Central memory CD4-positive, alpha-beta T cell (primary cell): Measurements from ENCODE around the gene BANF1.
"Not testable (repeated sequence)": the region's sequence is repeated elsewhere in the genome, so short reads cannot be mapped to it uniquely, and the experiment has no call there.

Experiments used
- DNase-seq: peaks from one replicate; pipeline ENCODE4 v3.0.0; 2022

Gene BANF1

DNA sequence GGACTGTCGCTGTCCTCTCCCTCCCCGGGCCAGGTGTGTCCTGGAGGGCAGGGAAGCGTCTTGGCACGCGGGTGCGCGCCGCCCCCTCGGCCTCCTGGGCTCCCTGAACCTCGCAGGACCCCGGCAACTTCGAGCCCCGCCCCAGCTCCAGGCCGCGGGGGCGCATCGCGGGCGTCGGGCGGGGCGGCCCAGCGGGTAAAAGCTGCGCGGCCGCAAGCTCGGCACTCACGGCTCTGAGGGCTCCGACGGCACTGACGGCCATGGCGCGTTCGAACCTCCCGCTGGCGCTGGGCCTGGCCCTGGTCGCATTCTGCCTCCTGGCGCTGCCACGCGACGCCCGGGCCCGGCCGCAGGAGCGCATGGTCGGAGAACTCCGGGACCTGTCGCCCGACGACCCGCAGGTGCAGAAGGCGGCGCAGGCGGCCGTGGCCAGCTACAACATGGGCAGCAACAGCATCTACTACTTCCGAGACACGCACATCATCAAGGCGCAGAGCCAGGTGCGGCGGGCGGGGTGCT lies 9.5 kb downstream of the BANF1 start, which contains the start of gene CST6:
TSS of gene CST6 (plus strand) at position 224 of the 519 bp plus-strand sequence. CDS start at position 261, 37 bp downstream.
- DNase-seq, result no peak

DNA sequence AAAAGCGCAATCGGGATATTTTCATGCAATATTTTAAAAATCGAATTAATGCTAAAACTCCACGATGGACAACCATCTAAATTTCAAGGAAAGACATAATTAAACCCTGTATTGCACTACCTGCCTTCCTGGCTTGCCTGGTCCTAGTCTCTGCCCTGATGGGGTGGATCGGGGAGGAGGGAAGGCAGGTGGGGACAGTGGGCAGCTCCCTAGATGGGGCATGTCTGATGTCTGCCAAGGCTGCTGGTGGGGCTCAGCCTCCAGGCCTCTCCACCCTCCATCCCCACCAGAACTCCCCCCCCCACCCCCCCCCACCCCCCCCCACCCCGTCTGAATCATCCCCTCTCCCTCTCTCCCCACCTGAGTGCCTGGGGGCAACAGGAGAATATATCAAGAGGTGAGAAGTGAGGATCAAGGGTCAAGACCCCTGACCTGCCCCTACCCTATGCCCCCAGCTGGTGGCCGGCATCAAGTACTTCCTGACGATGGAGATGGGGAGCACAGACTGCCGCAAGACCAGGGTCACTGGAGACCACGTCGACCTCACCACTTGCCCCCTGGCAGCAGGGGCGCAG lies 10.2 kb downstream of the BANF1 start:
- no peak for DNase-seq

DNA sequence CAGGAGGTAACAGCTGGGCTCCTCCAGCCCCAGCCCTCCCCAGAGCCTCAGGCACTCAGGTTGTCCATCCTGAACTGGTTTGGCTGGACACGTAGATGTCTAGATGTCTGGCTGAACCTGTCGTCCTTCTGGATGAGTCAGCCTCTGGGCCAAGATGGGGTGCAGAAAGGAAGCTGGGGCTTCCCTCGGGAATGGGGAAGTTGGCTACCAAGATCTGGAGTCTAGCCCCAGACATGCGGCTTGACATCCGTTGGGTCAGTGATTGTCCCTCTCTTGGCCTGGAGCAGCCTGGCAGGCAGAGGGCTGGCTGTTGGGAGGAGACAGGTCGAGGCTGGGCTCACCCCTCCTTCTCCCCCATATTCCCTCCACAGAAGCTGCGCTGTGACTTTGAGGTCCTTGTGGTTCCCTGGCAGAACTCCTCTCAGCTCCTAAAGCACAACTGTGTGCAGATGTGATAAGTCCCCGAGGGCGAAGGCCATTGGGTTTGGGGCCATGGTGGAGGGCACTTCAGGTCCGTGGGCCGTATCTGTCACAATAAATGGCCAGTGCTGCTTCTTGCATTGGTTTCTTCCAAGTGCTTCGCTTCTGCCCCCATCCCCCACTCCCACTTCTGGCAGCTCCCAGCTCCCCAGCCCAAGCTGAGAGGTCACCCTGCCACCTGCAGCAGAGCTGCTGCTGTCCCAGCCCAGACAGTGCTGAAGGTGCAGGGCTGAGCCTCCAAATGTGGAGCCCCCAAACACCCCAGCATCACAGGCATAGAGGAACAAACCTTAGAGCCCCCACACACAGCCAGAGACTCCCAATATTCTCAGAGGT lies 10.9 kb downstream of the BANF1 start:
- no peak for DNase-seq

DNA sequence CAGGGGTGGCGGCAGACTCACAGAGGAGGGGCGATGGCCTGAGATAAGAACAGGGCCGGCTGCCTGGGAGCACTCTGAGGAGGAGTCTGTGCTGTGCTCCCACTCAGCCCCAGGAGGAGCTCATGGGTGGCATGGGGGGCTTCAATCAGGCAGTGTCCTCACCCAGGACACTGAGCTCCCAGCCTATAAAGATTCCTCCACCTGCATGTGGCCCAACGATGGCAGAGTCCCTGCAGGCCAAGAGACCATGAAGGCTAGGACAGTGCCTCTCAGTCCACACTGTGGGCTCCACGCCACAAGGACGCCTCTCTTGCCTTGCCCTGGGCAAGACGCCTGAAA lies 11.4 kb downstream of the BANF1 start:
- no peak for DNase-seq

DNA sequence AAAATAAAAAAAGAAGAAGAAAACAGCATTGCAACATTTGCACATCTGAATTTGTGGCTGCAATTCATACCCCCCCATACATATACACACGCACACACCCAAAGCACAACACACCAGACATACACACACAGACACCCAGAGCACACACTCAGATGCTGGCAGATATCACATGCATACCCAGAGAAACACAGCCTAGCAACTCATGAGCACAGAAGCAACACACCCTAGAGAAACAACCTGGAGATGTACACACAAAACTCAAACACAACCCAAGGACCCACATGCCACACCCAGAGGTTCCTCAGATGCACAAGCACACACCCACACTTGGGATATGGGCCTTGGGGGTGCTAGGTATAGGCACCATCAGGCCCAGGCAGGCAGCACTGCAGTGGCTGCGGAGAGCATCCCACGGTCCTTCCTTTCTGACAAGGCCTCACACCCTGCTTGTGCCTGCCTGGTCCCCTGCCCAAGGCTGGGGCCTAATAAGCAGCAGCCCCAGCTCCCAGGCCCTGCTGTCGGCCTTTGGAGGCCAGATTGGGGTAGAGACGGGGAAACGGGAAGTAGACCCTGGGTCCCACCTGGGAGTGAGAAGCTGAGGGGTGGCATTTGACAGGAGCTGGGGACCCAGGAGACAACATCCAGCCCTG lies 12.6 kb downstream of the BANF1 start:
- DNase-seq, result no peak

DNA sequence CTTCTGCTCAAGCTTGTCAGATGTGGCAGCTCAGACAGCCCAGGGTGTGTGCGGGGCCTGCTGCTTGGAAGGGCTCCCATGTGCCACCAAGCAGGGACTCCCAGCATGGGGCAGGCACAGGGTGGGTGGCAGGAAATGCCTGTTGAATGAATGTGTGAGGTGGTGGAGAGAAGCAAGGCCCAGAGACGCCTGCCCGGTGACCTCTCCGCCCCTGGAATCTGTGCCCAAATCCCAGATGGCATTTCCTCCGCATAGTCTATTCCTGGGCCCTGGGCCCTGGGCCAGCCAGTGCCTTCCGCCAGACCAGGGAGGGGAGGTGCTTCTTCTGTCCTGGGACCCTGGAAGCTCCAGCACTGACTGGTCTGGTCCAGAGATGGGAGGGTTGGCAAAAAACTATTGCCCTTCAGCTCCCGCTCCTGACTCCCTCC lies 13.2 kb downstream of the BANF1 start:
- no peak for DNase-seq

DNA sequence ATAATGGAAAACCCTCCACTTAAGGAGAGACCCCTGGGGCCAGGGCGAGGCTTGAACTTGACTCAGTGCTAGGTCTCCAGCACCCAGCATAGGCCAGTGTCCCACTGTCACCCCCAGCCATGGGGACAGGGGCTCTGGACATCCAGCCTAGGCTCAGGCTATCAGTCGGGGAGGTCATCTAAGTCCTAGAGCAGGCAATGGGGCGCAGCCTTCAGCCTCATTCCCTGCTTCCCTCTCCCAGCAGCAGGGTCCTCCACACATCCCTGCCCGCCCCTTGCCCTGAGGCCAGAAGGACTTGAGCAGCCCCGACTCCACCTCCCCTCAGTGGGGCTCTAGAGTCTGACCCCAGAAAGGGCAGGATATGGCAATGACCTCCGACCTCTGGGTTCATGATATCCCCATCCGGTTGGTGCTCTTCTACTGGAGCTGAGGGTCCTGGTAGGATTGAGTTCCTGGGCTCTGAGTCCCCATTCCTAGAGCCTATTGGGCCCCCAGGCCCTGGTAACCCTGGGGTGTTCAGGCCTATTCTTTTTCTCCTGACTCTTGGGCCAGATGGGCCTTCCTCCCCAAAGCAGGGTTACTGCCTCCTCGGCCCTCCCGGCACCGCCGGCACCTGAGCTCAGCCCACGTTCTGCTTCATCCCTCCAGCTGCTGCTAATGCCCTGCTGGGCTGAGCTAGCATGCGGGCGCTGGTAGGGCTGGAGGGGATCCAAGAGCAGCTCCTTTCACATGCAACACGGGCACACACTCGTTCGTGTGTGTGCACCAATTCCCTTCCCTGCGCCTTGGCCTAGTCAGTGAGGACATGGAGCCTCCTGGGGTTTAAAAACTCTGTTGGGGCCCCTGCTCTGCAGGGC lies 13.9 kb downstream of the BANF1 start:
- no peak for DNase-seq

DNA sequence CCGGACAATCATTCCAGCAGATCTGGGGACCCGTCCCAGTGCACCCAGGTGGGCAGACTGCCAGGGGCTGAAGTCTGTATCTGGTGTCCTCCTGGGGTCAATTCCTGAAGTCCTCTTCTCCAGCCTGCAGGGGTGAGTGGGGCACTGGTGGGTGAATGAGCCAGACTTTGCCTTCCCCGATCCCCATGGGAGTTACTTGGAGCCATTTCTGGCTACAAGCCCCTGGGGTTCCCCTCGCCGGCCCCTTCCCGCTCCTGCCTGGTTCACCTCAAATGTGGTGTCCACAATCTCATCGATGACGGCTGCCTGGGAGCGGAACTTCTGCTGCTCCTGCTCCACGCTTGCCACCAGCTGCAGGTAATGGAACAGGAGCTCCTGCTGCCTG lies 14.5 kb downstream of the BANF1 start:
- no peak for DNase-seq

DNA sequence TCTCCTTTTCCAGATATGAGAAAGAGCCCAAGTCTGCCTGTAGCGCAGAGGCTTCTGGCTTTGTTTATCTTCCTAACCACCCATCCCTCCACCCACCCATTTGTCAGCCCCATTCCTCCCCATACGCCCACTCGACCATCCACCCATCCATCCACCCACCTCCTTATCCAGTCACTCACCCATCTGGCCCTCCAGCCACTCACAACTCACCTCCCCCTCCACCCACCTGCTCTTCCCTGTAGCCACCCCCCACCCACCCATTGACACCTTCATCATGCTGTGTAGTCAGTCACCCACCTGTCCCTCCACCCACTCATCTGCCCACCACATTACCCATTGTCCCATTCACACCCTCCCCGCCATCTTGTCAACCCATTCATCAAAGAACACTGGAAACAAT lies 15.0 kb downstream of the BANF1 start:
- DNase-seq, result no peak

DNA sequence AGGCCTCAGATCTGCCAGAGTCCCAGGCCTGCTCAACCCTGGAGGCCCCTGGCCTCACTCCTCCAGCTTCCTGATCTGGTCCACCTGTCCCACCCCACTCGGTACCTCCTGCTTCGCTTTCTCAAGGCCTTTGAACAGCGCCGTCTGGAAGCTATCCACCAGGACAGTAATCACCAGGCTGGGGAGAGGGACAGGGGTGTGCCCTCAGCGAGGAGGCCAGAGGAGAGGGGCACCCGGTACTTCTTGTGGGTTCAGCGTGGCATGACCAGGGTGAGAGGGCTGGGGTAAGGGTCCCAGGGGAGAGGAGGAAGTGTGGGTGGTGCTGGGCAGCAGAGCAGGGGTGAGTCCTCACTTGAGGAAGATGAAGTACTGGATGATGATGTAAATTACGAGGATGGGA lies 17.9 kb downstream of the BANF1 start:
- no peak for DNase-seq

DNA sequence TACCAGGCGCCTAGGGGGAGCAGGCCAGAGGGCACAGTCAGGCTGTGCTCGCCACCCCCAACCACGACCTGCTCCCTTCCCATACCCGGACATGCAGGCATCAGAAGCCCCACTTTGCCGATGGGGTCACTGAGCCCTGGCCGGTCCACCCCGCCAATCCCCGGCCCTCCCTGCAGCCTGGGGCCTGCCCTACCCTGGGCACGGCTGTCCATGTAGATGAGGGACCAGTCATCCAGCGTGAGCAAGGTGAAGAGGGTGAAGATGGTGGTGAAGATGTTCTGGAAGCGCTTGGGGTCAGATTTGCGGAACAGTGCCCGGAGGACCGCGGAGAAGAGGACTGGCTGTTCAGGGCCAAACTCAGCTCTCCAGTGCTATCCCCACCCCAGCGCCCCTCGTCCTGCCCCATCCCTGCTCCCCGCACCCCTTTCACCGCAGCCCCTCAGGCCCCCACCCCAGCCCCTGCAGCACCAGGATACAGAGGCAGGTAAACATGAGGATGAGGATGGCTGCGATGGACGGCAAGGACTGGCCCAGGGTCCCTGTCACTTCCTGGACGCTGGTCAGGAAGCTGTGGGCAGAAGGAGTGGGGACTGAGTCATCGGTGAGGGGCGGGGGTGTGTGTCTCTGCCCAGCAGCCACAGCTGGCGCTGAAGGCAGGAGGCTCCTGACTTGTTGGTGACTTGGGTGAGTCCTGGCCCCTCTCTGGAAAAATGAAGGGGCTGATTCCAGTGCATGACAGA lies 18.5 kb downstream of the BANF1 start:
- DNase-seq, result no peak

DNA sequence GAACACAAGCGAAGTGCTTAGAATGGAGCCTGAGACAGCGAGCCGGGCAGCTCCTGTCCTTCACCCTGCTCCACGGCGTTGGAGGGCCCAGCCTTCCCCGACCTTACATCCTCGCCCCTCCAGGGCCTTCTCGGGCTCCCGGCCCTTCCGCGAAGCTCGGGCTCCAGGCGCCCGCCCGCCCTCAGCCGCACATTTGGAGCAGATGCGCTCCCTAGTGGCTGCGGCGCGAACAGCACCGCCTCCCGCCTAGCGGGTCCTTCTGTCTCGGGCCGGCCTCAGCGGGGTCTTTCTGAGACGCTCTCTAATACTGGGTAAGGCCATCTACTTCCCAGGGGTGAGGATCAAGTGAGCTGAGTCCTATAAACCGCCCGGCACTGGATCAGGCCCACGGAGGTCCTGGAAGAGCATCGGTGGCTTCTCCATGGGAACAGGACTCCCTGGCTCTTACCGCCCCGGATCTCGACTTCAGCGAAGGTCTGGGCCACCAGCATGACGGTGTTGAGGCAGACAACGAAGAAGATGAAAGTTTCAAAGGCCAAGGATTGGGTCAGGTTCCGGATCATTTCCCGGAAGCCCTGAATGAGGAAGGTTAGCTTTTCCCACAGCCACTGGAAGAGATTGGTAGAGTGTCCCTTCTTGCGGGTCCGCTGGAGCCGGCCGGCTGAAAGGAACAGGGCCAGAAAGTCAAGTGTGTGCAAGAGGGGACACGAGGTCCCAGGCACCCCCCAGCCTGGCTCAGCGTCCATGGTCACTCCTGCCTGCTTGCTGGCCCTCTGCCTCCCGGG lies 20.3 kb downstream of the BANF1 start:
- DNase-seq, result peak; percentile 59

DNA sequence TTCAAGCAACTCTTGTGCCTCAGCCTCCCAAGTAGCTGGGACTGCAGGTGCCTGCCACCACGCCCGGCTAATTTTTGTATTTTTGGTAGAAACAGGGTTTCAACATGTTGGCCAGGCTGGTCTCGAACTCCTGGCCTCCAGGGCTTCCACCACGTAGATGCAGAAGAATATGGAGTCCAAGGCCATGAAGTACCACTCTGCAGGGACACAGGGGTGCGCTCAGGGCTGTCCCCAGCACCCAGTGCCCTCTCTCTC lies 20.8 kb downstream of the BANF1 start:
- not testable (repeated sequence) for DNase-seq

DNA sequence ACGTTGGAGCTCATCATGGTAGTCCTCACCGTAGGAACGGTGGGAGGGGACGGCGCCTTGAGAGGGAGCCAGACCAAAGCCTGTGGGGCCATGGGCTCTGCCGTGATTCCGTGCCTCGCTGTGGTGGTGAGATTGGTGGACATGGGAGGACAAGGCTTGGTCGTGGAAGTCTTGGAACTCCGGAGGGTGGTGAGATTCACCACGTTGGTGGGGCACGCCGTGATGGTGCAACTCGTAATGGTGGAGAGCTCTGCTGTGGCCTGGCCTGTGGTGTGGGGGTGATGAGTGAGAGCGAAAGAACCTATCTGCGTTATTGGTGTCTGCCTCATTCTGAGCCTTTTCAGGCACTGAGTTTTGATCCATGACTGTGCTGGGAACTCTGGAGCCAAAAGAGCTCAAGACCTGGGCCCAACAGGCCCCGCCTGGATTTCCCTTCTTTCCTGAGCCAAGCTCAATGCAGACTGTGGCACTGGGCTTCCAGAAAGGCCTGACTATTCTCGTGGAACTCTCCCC lies 23.8 kb downstream of the BANF1 start, which contains the start of gene CATSPER1:
TSS of gene CATSPER1 (minus strand) at position 463 of the 513 bp plus-strand sequence. CDS start at position 363, 100 bp downstream.
- no peak for DNase-seq

DNA sequence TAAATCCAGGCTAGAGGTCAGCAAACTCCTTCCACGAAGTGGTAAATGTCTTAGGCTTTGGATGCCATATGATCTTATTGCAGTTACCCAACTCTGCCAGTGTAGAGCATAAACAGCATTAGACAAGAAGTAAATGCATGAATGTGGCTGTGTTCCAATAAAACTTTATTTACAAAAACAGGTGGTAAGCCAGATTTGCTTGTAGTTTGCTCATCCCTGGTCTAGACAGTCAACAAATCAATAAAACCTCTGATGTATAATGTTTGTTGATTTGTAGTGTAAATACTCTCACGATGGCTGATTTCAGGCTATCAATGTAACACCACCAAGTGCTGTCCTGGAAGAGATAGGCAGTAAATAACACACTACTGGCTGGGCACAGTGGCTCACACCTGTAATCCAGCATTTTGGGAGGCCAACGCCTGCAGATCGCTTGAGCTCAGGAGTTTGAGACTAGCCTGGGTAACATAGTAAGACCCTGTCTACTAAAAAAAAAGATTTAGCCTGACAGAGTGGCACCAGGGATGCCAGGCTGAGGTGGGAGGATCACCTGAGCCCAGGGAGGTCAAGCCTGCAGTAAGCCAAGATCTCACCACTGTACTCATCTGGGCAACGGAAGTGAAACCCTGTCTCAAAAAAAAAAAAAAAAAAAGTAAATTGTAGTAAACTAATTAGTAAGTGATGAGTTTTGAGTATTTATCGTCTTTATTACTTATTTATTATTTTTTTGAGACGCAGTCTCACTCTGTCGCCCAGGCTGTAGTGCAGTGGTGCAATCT lies 30.8 kb downstream of the BANF1 start:
- DNase-seq, result no peak

DNA sequence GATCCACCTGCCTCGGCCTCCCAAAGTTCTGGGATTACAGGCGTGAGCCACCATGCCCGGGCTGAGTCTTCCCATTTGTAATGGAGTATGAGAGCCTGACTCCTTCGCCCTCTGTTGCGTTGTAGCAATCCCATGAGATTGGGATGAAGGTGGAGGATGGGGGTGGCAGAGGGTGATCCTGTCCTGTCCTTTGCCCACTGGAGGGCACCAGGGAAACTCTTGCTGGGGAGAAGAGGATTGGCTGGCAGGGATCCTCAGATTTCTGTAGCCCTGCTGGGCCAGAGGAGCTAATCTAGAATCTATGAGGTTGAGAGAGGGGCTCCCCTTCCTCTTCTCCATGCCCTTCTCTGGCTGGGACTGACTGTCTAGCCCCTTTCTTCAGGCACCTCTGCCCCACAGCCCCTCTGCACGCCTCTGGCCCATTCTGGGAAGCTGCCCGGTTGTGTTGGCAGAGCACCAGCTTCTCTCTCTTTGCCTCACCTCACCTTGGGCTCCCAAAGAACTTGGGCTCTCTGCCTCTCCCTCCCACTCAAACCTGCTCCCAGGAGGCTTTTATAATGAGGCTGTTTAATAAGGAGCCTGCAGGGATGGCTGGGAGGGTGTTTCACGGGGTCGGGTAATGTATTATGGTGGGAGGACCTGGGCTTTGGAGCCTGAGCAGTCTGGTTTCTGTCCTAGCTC lies 33.5 kb downstream of the BANF1 start:
- DNase-seq, result no peak

DNA sequence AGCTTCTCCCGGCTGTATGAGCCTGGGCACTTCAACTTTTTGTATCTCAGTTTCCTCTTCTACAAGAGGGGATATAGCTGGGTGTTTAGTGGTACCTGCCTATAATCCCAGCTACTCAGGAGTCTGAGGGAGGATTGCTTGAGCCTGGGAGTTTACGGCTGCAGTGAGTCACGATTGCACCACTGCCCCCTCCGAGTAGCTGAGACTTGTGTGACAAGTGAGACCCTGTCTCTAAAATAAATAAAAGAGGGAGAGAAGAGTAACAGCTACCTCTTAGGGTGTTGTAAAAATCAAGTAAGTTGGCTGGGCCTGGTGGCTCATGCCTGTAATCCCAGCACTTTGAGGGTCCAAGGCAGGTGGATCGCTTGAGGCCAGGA lies 34.0 kb downstream of the BANF1 start:
- no peak for DNase-seq

DNA sequence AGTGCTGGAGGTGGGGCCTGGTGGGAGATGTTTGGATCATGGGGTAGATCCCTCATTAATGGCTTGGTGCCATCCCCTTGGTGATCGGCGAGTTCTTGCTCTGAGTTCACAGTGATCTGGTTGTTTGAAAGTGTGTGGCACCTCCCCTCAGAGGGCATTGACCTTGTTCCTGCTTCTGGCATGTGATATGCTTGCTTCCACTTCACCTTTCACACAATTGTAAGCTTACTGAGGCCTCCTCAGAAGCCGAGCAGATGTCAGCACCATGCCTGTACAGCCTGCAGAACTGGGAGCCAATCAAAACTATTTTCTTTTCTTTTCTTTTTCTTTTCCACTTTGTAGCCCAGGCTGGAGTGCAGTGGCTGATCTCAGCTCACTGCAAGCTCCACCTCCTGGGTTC lies 35.0 kb downstream of the BANF1 start:
- no peak for DNase-seq

DNA sequence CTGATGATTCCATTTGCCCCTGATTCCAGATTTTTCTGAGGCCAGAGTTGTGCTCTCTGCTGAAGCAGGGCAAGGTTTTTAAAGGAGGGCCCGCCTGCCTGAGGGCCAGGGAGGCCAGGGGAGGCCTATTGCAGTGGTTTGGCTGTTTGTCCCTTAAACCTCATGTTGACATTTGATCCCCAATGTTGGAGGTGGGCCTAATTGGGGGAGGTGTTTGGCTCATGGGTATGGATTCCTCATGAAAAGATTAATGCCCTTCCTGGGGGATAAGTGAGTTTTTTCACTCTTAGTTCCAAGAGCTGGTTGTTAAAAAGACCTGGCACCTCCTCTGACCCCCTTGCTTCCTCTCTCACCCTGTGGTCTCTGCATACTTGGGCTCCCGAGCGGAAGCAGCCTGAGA lies 37.5 kb downstream of the BANF1 start:
- DNase-seq, result no peak
